Stimulated activated CD4-positive, alpha-beta T cell treated with anti-CD3 and anti-CD28 coated beads, Interleukin-1b, Interleukin-23, amount 100 ng/mL, for 1 hour (primary cell): ENCODE measurements around the gene CSNK1G2.

Experiments
- DNase-seq, 2 donors: peaks; one replicate each; pipeline ENCODE4 v3.0.0-alpha.2; 2020; ENCODE audit warnings: low read depth in 2 of 2

Gene CSNK1G2

DNA sequence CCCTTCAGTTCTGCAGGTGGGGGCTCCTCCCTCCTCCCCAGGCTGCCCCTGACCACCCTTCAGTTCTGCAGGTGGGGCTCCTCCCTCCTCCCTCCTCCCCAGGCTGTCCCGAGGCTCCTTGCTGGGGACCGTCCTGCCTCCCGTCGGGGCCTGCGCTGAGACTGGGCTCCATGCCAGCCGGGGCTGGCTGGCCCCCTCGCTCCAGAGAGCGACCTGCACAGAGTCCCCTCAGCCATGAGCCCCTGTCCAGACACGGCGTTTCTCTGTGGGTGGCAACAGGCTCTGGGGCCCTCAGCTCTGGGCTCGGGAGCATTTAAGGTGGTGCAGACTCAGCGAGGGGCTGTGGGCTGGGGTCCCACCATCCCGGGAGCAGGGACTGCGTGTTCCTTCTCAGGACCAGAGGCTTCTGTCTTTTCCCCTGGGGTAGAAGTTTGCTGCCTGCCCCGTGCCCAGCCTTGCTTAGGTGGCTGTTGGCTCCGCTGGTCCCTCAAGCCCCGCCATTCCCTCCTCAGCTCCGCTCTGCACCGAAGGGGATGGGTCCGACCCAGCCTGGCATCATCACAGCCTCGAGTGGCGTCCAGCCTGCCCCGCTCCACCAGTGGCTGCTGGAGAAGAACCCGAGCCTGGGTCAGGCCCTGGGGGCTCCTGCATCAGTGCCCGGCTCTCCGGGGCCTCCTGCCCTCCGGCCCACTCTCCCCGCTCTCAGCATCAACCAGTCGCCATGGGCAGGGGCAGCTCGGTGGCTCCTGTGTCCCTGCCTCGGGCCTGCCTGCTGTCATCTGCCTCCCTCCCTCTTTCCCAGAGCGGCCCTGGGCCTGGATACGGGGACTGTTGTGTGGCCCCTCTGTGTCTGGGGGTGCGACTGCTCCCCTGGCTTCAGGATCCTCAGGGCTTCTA, 27.6 kb downstream of the CSNK1G2 start:
- DNase-seq = no peak

DNA sequence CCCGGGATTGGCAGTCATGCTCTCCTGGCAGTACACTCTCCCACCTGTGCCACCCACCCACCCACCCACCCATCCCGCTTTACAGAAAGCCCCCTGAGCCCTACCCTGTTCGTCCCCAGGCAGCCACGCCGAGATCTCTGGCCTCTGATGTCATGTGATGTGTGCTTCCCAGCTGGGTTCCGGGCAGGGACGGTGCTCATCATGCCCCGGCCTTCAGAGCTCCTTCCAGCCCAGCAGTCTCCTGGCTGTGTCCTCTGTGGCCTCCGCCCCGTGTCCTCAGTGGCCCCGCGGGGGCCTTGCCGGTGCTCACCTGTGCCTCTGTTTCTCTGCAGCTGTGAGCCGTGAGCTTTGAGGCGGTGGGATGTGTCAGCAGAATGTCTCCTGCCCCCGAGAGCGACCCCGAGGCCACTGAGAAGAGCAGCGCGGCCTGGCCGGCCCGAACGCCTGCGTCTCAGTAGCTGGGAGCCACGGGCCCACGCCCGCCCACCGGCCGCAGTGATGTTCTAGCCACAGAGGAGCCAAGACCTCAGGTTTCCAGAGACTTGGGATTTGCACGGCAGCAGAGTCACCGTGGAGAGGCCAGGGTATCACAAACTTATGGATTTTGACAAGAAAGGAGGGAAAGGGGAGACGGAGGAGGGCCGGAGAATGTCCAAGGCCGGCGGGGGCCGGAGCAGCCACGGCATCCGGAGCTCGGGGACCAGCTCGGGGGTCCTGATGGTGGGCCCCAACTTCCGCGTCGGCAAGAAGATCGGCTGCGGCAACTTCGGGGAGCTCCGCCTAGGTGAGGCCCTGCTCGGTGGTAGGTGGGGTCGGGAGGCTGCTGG, 28.4 kb downstream of the CSNK1G2 start:
- DNase-seq = no peak

GRCh38 chr19:1970003-1970805, 29.2 kb downstream of the CSNK1G2 start:
- DNase-seq = no peak

GRCh38 chr19:1970806-1971502, 30.0 kb downstream of the CSNK1G2 start:
- no peak for DNase-seq

- DNase-seq = no peak
These were observed 33.6 kb downstream of the CSNK1G2 start for GRCh38 chr19:1974381-1975161.

DNA sequence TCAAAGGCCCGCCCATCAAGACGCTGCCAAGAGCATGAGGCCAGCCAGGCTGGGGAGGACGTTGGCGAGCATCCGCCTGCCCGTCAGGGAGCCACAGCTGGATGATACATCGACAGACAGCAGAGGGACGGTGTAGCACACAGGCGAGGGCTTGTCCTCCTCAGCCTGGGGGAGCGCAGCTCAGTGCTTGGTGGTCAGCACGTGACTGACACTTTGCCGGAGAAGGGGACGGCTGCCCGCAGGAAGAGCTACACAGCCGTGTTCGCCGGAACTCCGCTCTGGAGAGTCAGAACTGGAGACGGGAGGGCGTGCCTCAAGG, 34.1 kb downstream of the CSNK1G2 start:
- DNase-seq = no peak

GRCh38 chr19:1977120-1977519, 36.1 kb downstream of the CSNK1G2 start:
- DNase-seq = no peak

- DNase-seq = no peak
These were observed 37.4 kb downstream of the CSNK1G2 start for GRCh38 chr19:1978346-1978894.

GRCh38 chr19:1979017-1979416, 38.0 kb downstream of the CSNK1G2 start:
- DNase-seq = no peak

- DNase-seq = no peak
These were observed 38.7 kb downstream of the CSNK1G2 start for GRCh38 chr19:1979642-1980041.

GRCh38 chr19:1980091-1980808, 39.3 kb downstream of the CSNK1G2 start:
- DNase-seq = no peak

DNA sequence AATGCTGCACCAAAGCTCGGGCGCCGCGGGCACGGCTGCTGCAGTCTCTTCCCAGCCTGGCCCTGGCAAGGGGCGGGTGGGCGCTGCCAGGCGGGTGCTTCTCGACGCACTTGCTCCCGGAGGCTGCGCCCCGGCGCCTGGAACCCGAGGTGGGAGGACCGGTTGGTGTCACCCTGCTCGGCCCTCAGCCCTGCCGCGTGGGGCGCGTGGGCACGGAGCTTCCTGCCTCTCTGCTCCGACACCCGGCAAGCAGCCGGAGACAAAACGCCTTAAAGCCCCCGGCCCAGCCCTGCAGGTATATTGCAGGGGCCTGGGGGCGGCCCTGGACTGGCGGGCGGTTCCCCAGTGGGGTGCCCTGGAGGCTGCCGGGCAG, 39.8 kb downstream of the CSNK1G2 start:
- no peak for DNase-seq

DNA sequence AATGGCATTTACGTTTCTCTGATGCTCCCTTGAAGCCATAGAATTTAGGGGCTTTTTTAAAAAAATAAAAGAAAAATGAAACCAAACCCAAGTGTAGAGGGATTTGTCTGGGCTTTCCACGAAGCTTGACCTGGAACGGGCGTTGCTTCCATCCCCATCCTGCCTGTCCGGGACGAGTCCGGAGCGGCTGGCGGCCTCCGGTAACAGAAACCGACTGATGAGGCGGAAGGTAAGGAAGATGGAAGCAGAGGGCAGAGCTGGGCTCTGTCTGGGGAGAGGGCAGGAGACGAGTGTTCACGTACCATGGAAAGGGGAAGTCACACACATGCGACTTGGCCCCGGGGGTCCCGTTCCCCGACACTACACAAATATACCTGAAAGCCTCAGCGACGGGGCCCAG, 40.3 kb downstream of the CSNK1G2 start:
- no peak for DNase-seq

- no peak for DNase-seq
These were observed 43.4 kb downstream of the CSNK1G2 start for GRCh38 chr19:1984357-1984756.

GRCh38 chr19:1985588-1986356, 44.8 kb downstream of the CSNK1G2 start:
- no peak for DNase-seq

DNA sequence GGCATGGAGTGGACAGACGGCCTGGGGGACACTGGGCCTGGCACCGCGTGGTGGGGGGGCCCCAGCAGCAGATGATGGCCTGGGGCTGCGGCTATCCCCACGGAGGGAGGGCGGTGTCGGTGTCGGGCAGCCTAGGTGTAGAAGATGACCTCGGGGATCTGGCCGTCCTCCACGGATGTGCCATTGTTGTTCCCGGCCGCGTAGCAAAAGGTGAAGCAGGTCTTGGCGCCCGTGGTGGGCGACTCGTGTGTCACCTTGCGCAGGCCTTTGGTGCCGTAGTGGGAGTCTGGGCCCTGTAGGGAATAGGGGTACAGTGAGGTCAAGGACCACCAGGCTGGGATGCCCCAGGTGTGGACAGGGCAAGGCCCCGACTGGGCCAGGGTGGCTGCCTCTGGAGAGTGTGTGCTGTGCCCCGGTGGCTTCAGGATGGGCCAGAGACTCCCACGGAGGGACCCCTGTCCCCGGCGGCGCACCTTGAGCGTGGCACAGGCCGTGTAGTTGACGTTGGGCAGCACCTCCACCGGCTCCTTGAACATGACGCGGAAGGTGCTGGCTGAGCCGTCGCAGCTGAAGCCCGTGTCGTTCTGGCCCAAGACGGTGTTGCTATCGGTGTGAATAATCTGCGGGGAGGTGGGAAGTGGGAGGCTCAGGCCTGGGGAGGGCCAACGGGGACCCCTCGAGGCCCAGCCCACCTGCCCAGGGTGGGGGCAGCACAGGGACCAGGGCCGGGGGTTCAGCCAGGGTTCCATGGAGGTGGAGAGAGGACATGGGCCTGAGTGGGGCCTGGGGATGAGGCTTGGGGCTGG, 45.6 kb downstream of the CSNK1G2 start:
- DNase-seq = no peak

GRCh38 chr19:1987197-1988187, 46.5 kb downstream of the CSNK1G2 start:
- no peak for DNase-seq
